Heart right ventricle (tissue), 16 donors: ENCODE data around the gene WDPCP. TPM values are rescaled to one million over a fixed set of nuclear protein-coding genes. Genes with fewer than 3 reads are reported as not detected.

Experiments used
- ATAC-seq, 8 donors: fragments of 200-7000 bp; cut with Tn5 transposase; one replicate each; pipeline ENCODE4 v1.9.1; 2020; ENCODE audit warnings: mild to moderate bottlenecking in 8 of 8, moderate library complexity in 8 of 8, moderate number of reproducible peaks in 1 of 8
- DNase-seq, 2 donors: peaks; one replicate each; pipeline ENCODE4 v3.0.0-alpha.2; 2020
- H3K27ac ChIP-seq, 10 donors: fragments of 200-600 bp; sonication (generic) in 2 of 10; one replicate each; pipeline versions ENCODE4 v1.5.0 to v1.8.0; 2020 to 2022; ENCODE audit warnings: mild to moderate bottlenecking in 3 of 10
- H3K27me3 ChIP-seq, 7 donors: fragments of 200-600 bp; one replicate each; pipeline ENCODE4 v1.8.0; 2021 to 2022; ENCODE audit warnings: mild to moderate bottlenecking in 2 of 7
- H3K36me3 ChIP-seq, 9 donors: fragments of 200-600 bp; sonication (generic) in 1 of 9; one replicate each; pipeline versions ENCODE4 v1.5.0 to v1.8.0; 2020 to 2022; ENCODE audit warnings: mild to moderate bottlenecking in 2 of 9
- H3K4me1 ChIP-seq, 9 donors: fragments of 200-600 bp; sonication (generic) in 1 of 9; one replicate each; pipeline versions ENCODE4 v1.5.0 to v1.8.0; 2020 to 2022; ENCODE audit warnings: mild to moderate bottlenecking in 4 of 9
- H3K4me3 ChIP-seq, 10 donors: fragments of 200-600 bp; sonication (generic) in 2 of 10; one replicate each; pipeline versions ENCODE4 v1.5.0 to v1.8.0; 2020 to 2022; ENCODE audit warnings: mild to moderate bottlenecking in 7 of 10, moderate library complexity in 2 of 10
- H3K9me3 ChIP-seq, 11 donors: fragments of 200-600 bp in 10 of 11; sonication (generic) in 2 of 11; one replicate each; pipeline versions ENCODE4 v1.5.0 to v1.8.0; 2013 to 2022; ENCODE audit warnings: mild to moderate bottlenecking in 2 of 11, control low read depth in 1 of 11, moderate library complexity in 1 of 11
- WGBS, 2 donors: extraction: QIAGEN DNeasy Blood & Tissue Kit; methylation state at CpG; one replicate each; pipeline ENCODE4 v1.1.7; 2013; ENCODE audit warnings: inconsistent platforms in 1 of 2; 5-methylcytosine and 5-hydroxymethylcytosine counted together
- intact Hi-C, 10 donors: fragments of 100-400 bp; cut with DNase I; formaldehyde crosslinking; loops; one replicate each; pipeline versions ENCODE4 v1.11.1 to v1.14.2; 2022
- polyA plus RNA-seq, 2 donors: library from polyadenylated mRNA; stranded (reverse); fragments of 200-250 nt; gene quantifications; one replicate each; pipeline ENCODE4 v1.2.3, GENCODE V29; 2013
- total RNA-seq, 10 donors: library from RNA; stranded (reverse); fragmentation: NEBNext Ultra II Directional in 3 of 10; extraction: Animal tissue kit (Norgen Biotek cat#: 25700) in 3 of 10; gene quantifications; one replicate each; pipeline versions ENCODE4 v1.2.1 to v1.2.4, GENCODE V29; 2021 to 2023
- TF ChIP-seq, protein P1 (sequence below), 9 donors: fragments of 200-600 bp; sonication (generic) in 2 of 9; IDR thresholded peaks; one replicate each; pipeline versions ENCODE4 v1.5.0 to v1.8.0; 2021 to 2022; ENCODE audit warnings: antibody characterized with exemption in 9 of 9, mild to moderate bottlenecking in 5 of 9, moderate library complexity in 1 of 9
- donor health status: Arrhythmogenic right ventricular cardiomyopathy.
- donor health status: ischemic (EF 13 %, LVEDD 7.1; RV severe dilation, severe dysfunction).
- donor health status: healthy with polysubstance abuse.
- donor health status: DM: no; HTN: yes; CAD: no.
- donor health status: DM: no; HTN: no; CAD: no.
- donor health status: ischemic (EF 25% LVEDD 6.9; RV normal size, moderate dysfunction).
- donor health status: ischemic (EF 25% LVEDD 5.7; RV mildly dilated, moderate dysfunction).
- donor health status: healthy.
- donor health status: DM: yes; HTN: yes; CAD: no.
- donor health status: Ischemic cardiomyopathy.
- donor health status: ischemic (EF 35%, LVEDD 5.7; RV mildly dilated, moderate dysfunction).
- donor health status: nonischemic (EF 11% LVEDD 7.7; RV severe dilation, severe dysfunction).
- donor health status: DM: yes; HTN: yes; CAD: no.
- donor health status: PGD.
- donor health status: ischemic (EF 29% LVEDD 5.4; RV normal size, mild dysfunction).
- donor health status: nonischemic (EF 23%, LVEDD 6.1; RV moderate dilation, normal function).

WDPCP gene
- total and polyA plus RNA-seq, 12 donors: 3.7 to 36.6 (median 20.2) TPM

DNA sequence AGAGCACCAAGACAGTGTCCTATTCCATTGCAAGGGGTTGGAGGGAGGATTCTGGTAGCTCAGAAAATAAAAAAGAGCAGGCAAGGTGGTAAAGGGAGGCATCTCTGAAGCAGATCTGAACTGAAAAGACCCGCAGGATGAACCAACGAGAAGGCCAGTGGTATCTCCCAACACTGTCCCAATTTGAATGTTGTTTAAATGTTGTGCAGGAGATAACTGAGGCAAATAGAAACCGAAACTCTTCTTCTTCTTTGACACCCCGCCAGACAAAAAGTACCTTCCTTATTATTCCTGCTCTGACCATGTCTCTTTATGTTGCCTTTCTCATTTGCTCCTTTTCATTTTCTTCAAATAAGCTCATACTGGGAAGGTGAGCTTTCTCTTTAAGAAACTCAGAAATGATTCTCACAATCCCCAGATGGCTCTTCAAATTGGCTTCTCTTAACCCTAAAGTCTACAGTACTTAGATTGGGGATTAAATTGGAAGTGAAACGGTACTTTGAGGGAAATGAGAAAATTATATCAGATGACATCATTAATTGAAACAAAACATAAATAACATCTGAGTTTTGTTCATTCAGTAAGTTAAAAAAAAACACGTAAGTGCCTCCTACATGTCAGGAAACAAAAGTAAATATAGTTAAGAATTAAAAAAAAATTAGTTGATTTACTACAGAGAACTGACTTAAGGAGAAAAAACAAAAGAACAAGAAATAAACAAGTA lies 143.6 kb downstream of the WDPCP start:
- TF ChIP-seq, protein P1, sequence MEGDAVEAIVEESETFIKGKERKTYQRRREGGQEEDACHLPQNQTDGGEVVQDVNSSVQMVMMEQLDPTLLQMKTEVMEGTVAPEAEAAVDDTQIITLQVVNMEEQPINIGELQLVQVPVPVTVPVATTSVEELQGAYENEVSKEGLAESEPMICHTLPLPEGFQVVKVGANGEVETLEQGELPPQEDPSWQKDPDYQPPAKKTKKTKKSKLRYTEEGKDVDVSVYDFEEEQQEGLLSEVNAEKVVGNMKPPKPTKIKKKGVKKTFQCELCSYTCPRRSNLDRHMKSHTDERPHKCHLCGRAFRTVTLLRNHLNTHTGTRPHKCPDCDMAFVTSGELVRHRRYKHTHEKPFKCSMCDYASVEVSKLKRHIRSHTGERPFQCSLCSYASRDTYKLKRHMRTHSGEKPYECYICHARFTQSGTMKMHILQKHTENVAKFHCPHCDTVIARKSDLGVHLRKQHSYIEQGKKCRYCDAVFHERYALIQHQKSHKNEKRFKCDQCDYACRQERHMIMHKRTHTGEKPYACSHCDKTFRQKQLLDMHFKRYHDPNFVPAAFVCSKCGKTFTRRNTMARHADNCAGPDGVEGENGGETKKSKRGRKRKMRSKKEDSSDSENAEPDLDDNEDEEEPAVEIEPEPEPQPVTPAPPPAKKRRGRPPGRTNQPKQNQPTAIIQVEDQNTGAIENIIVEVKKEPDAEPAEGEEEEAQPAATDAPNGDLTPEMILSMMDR (IDR thresholded peaks at IDR 0.05): no peak
- WGBS, 2 donors: 75 to 82% methylated on average over 6 of the region's 6 CpGs

DNA sequence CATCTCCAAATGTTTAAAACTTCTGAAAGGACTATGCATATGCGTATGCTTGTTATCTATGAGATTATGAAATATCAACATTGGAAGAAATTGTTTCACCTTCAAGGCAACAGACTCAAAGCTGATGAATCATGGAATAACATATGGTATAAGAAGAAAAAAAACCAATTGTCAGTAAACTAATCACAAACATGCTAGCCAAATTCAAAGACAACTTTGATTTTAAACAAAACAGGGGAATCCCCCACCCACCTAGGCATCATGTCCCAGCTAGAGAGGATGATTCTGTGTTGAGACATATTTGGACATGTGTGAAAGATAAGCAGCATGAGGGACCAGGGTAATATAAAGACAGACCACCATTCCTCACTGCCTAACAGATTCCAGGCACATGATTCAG lies 147.7 kb downstream of the WDPCP start:
- peaks cover 0 to 9% (median 0%) of the 10 kb centered on the region in 9 donors for H3K4me1 ChIP-seq
- H3K27ac ChIP-seq: no peak overlapping the region
- DNase-seq (no peak), ATAC-seq (no peak)
- H3K4me3 ChIP-seq: no peak overlapping the region
- WGBS, 2 donors: 93% methylated on average over 1 of the region's 1 CpG
- TF ChIP-seq, protein P1 (IDR thresholded peaks at IDR 0.05): no peak
- intact Hi-C loops: no loop called here
- H3K9me3 ChIP-seq: no peaks in the 10 kb centered on the region
- no peaks in the 10 kb centered on the region for H3K27me3 ChIP-seq
- peaks cover 0 to 11% (median 0%) of the 10 kb centered on the region in 9 donors for H3K36me3 ChIP-seq

More for the DNA sequence above, 143.6 kb downstream of the WDPCP start:
- Histone ChIP-seq H3K9me3 (no peaks in the 10 kb centered on the region), H3K27ac (no peak overlapping the region), H3K36me3 (no peaks in the 10 kb centered on the region), H3K4me1 (no peaks in the 10 kb centered on the region), H3K4me3 (no peak overlapping the region), H3K27me3 (no peaks in the 10 kb centered on the region)
- DNase-seq (no peak), ATAC-seq (no peak)
- intact Hi-C loops: no loop called here

DNA sequence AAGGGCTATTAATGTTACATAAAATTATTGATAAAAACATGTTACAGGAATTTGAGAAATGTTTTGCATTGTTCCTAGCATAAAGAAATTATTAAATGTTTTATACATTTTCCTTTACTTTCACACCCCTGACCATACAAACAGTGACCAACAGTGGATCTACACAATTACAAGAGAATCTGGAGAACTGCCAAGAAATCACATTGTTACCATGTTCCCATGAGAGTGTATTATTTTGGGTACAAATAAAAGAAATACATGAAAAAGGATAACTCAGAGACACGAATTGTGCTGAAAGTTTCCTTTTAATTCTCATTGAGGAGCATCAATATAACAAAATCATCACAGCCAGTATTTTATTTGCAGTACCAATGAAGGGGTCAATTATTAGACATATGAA lies 150.1 kb downstream of the WDPCP start:
- 66 to 68% methylated on average over 1 of the region's 1 CpG for WGBS, 2 donors
- Histone ChIP-seq H3K4me3 (no peak overlapping the region), H3K4me1 (peaks cover 0 to 9% (median 0%) of the 10 kb centered on the region in 9 donors), H3K27ac (no peak overlapping the region), H3K9me3 (no peaks in the 10 kb centered on the region), H3K27me3 (no peaks in the 10 kb centered on the region), H3K36me3 (peaks cover 0 to 18% (median 0%) of the 10 kb centered on the region in 9 donors)
- no peak for ATAC-seq
- no peak for DNase-seq
- intact Hi-C loops: no loop called here
- TF ChIP-seq, protein P1 (IDR thresholded peaks at IDR 0.05): no peak

DNA sequence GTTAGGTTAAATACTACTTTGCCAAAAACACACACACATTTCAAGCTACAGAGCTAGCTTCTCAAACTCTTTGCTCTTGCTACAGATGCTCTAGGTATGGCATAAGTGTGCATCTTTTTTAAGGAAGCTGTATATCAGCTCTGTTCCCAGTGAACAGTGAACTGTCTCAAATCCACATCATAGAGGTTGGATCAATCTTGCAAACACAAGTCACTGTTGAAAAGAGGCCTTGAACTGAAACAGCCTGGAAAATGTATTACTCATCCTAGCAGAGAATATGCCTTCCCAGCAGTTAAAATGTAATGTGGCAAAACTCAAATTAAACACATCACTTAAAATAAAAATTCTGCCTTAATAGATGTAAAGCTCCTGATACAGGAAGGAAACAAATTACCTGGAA lies 151.8 kb downstream of the WDPCP start:
- no peaks in the 10 kb centered on the region for H3K27me3 ChIP-seq
- intact Hi-C loops: no loop called here
- H3K4me1 ChIP-seq: peaks cover 0 to 15% (median 0%) of the 10 kb centered on the region in 9 donors
- H3K27ac ChIP-seq: no peak overlapping the region
- ATAC-seq (no peak), DNase-seq (no peak)
- H3K4me3 ChIP-seq: no peak overlapping the region
- peaks cover 0 to 22% (median 0%) of the 10 kb centered on the region in 9 donors for H3K36me3 ChIP-seq
- H3K9me3 ChIP-seq: no peaks in the 10 kb centered on the region
- TF ChIP-seq, protein P1 (IDR thresholded peaks at IDR 0.05): no peak
